HCT116 (cell line): ENCODE data around the gene ETS1. TPM values are rescaled to one million over a fixed set of nuclear protein-coding genes. Genes with fewer than 3 reads are reported as not detected.

Experiments used
- ATAC-seq: fragments of 200-7000 bp; cut with Tn5 transposase; 2 replicates; pipeline ENCODE4 v1.9.1; 2020; ENCODE audit warnings: mild to moderate bottlenecking, moderate library complexity
- BruUV-seq: library from RNA; stranded (reverse); fragments of 400-500 nt; replicated peaks from 2 replicates; lab custom pipeline; 2021; lab: Mats Ljungman, UMichigan
- CTCF ChIA-PET: fragments of 300-600 bp; sonication (Branson Sonifier 250); formaldehyde crosslinking; loops from one replicate; lab custom pipeline; 2021; ENCODE audit warnings: antibody characterized with exemption; lab: Charles Lee
- POLR2A ChIA-PET: fragments of 300-600, 350-600 bp; sonication (Branson Sonifier 250); formaldehyde crosslinking; loops from one replicate; lab custom pipeline; 2021; ENCODE audit warnings: antibody characterized with exemption; lab: Charles Lee
- RAD21 ChIA-PET, 2 experiments: fragments of 300-600 bp; sonication (Branson Sonifier 250); formaldehyde crosslinking; loops; one replicate each; lab custom pipeline; 2023; ENCODE audit warnings: low total read pairs in 2 of 2; ENCODE audit not compliant: uncharacterized antibody in 2 of 2, unreplicated experiment in 2 of 2, low non-redundant PET in 1 of 2; lab: Charles Lee
- DNase-seq: peaks from one replicate; pipeline ENCODE4 v3.0.0-alpha.2; 2010; ENCODE audit warnings: low read depth, low spot score
- H2AFZ ChIP-seq: fragments of 200-600 bp; shearing (Covaris generic), sonication (generic); 2 replicates; pipeline ENCODE4 v1.6.1; 2017; ENCODE audit warnings: low read depth, mixed run types, mixed read lengths, antibody characterized with exemption, low read length; ENCODE audit not compliant: poor library complexity, severe bottlenecking
- H3K27ac ChIP-seq: 2 replicates; pipeline ENCODE4 v1.5.1; 2012; ENCODE audit warnings: low read depth, low read length
- H3K27me3 ChIP-seq: fragments of 200-600 bp; sonication (generic); 2 replicates; pipeline ENCODE4 v1.6.1; 2016; ENCODE audit warnings: mixed run types, low read length, mixed read lengths; ENCODE audit not compliant: insufficient read depth
- H3K36me3 ChIP-seq, 2 experiments: fragments of 200-500 bp in 1 of 2; fragments of 200-600 bp in 1 of 2; sonication (Bioruptor generic) in 1 of 2; sonication (generic) in 1 of 2; 2 replicates each; pipeline versions ENCODE4 v1.5.1 to v1.6.1; 2014 to 2016; ENCODE audit warnings: low read length in 2 of 2, inconsistent platforms in 1 of 2, mixed read lengths in 1 of 2, mixed run types in 1 of 2; ENCODE audit not compliant: insufficient read depth in 2 of 2, control insufficient read depth in 1 of 2
- H3K4me1 ChIP-seq, 2 experiments: fragments of 200-600 bp in 1 of 2; sonication (generic) in 1 of 2; 2 replicates each; pipeline versions ENCODE4 v1.5.1 to v1.6.1; 2012 to 2017; ENCODE audit warnings: low read length in 2 of 2, inconsistent platforms in 1 of 2, mild to moderate bottlenecking in 1 of 2, mixed read lengths in 1 of 2, mixed run types in 1 of 2, moderate library complexity in 1 of 2; ENCODE audit not compliant: insufficient read depth in 2 of 2, control insufficient read depth in 1 of 2
- H3K4me2 ChIP-seq: fragments of 200-600 bp; sonication (generic); 2 replicates; pipeline ENCODE4 v1.6.1; 2017; ENCODE audit warnings: mixed run types, low read length, mixed read lengths
- H3K4me3 ChIP-seq, 2 experiments: fragments of 200-600 bp in 1 of 2; sonication (generic) in 1 of 2; replicated peaks in 1 of 2; 2 replicates each; pipeline ENCODE4 v1.5.1; 2011 to 2016; ENCODE audit warnings: low read length in 2 of 2, control low read depth in 1 of 2, low read depth in 1 of 2, mild to moderate bottlenecking in 1 of 2, mixed read lengths in 1 of 2, mixed run types in 1 of 2
- H3K79me2 ChIP-seq: fragments of 200-600 bp; sonication (generic); 2 replicates; pipeline ENCODE4 v1.6.1; 2017; ENCODE audit warnings: mild to moderate bottlenecking, mixed run types, low read length, moderate library complexity, mixed read lengths; ENCODE audit not compliant: insufficient read depth
- H3K9ac ChIP-seq: fragments of 200-600 bp; sonication (generic); 2 replicates; pipeline ENCODE4 v1.6.1; 2016; ENCODE audit warnings: low read length, mixed read lengths
- H3K9me2 ChIP-seq: fragments of 200-600 bp; sonication (generic), shearing (Covaris generic); 2 replicates; pipeline ENCODE4 v1.6.1; 2017; ENCODE audit warnings: mixed run types, mild to moderate bottlenecking, moderate library complexity; ENCODE audit not compliant: insufficient read depth
- H3K9me3 ChIP-seq, 2 experiments: fragments of 200-500 bp in 1 of 2; fragments of 200-600 bp in 1 of 2; sonication (Bioruptor generic) in 1 of 2; sonication (generic) in 1 of 2; 2 replicates each; pipeline ENCODE4 v1.6.1; 2014 to 2017; ENCODE audit warnings: low read length in 2 of 2, mixed read lengths in 2 of 2, inconsistent platforms in 1 of 2, low read depth in 1 of 2, mild to moderate bottlenecking in 1 of 2, mixed run types in 1 of 2, moderate library complexity in 1 of 2; ENCODE audit not compliant: control insufficient read depth in 1 of 2, insufficient read depth in 1 of 2
- H4K20me1 ChIP-seq: fragments of 200-600 bp; sonication (generic), shearing (Covaris generic); 2 replicates; pipeline ENCODE4 v1.6.1; 2017; ENCODE audit warnings: mixed run types, mild to moderate bottlenecking, moderate library complexity; ENCODE audit not compliant: insufficient read depth
- ATF3 ChIP-seq: IDR thresholded peaks from 2 replicates; pipeline ENCODE4 v1.6.1; 2012
- CBX3 ChIP-seq: IDR thresholded peaks from 2 replicates; pipeline ENCODE4 v1.6.1; 2012; ENCODE audit warnings: low read depth
- CEBPB ChIP-seq: IDR thresholded peaks from 2 replicates; pipeline ENCODE4 v1.6.1; 2012; ENCODE audit warnings: low read depth
- ELF1 ChIP-seq: IDR thresholded peaks from 2 replicates; pipeline ENCODE4 v1.6.1; 2012; ENCODE audit warnings: low read depth, borderline replicate concordance
- EZH2 ChIP-seq: fragments of 200-600 bp; sonication (generic); IDR thresholded peaks from 2 replicates; pipeline ENCODE4 v1.6.1; 2017; ENCODE audit warnings: antibody characterized with exemption, mixed run types
- FOSL1 ChIP-seq: IDR thresholded peaks from 2 replicates; pipeline ENCODE4 v1.6.1; 2012; ENCODE audit warnings: low read depth
- JUND ChIP-seq: IDR thresholded peaks from 2 replicates; pipeline ENCODE4 v1.6.1; 2012
- MAX ChIP-seq: IDR thresholded peaks from 2 replicates; pipeline ENCODE4 v1.6.1; 2012
- POLR2A ChIP-seq: IDR thresholded peaks from 2 replicates; pipeline ENCODE4 v1.7.0; 2011; ENCODE audit warnings: borderline replicate concordance; ENCODE audit not compliant: insufficient read depth, insufficient read length; ENCODE audit errors: extremely low read depth
- POLR2AphosphoS5 ChIP-seq: IDR thresholded peaks from 2 replicates; pipeline ENCODE4 v1.6.1; 2011; ENCODE audit warnings: mild to moderate bottlenecking, low read depth, low read length, moderate library complexity
- RAD21 ChIP-seq: IDR thresholded peaks from 2 replicates; pipeline ENCODE4 v1.6.1; 2012; ENCODE audit warnings: low read depth, mild to moderate bottlenecking
- REST ChIP-seq: IDR thresholded peaks from 2 replicates; pipeline ENCODE4 v1.6.1; 2012; ENCODE audit warnings: low read depth
- SIN3A ChIP-seq: IDR thresholded peaks from 2 replicates; pipeline ENCODE4 v1.6.1; 2012; ENCODE audit warnings: low read depth
- SP1 ChIP-seq: IDR thresholded peaks from 2 replicates; pipeline ENCODE4 v1.6.1; 2012; ENCODE audit warnings: low read depth
- SRF ChIP-seq: IDR thresholded peaks from 2 replicates; pipeline ENCODE4 v1.6.1; 2012; ENCODE audit warnings: low read depth
- YY1 ChIP-seq: IDR thresholded peaks from 2 replicates; pipeline ENCODE4 v1.6.1; 2011; ENCODE audit warnings: low read length, low read depth, moderate library complexity, mild to moderate bottlenecking; ENCODE audit not compliant: insufficient replicate concordance; ENCODE audit errors: extremely low read depth
- ZBTB33 ChIP-seq: IDR thresholded peaks from 2 replicates; pipeline ENCODE4 v1.6.1; 2011; ENCODE audit warnings: mild to moderate bottlenecking, low read length, moderate library complexity; ENCODE audit not compliant: insufficient replicate concordance; ENCODE audit errors: extremely low read depth
- ZFX ChIP-seq: fragments of 450-650 bp; IDR thresholded peaks from 2 replicates; pipeline ENCODE4 v1.6.1; 2017
- intact Hi-C: fragments of 100-400 bp; cut with micrococcal nuclease; formaldehyde crosslinking; loops from 2 replicates; pipeline ENCODE4 v1.10.0; 2022
- total RNA-seq: library from RNA; stranded (reverse); gene quantifications from one replicate; pipeline ENCODE4 v1.2.1, GENCODE V29; 2021; ENCODE audit not compliant: unreplicated experiment

Gene ETS1
- total RNA-seq, 1 experiment from 2014 or later, result 9.2 TPM

- TF ChIP-seq REST, result no peak
- no peak for TF ChIP-seq POLR2AphosphoS5
- no peak for TF ChIP-seq MAX
- TF ChIP-seq SIN3A, result no peak
- TF ChIP-seq ATF3, result no peak
- no peak for TF ChIP-seq POLR2A
Observed at GRCh38 chr11:128590587-128590986, 3.2 kb upstream of the ETS1 start (continued).

- ChIA-PET CTCF (no interaction called here), POLR2A (no interaction called here), RAD21 (interaction anchor here in 1 of 2 experiments (1.2 kb wide), 1 partner anchor 43 kb away, joined by 3 read pairs; no protein-coding TSS in a partner anchor)
- no peaks in the 10 kb centered on the region for H3K36me3 ChIP-seq
- H3K4me1 ChIP-seq, result no peaks in the 10 kb centered on the region
- H3K27me3 ChIP-seq, result peaks cover 97% of the 10 kb centered on the region
- BruUV-seq, result no TSS peak
- H3K9me3 ChIP-seq, result no peaks in the 10 kb centered on the region
- H2AFZ ChIP-seq, result no peak overlapping the region
- H3K27ac ChIP-seq, result no peak overlapping the region
- no peak overlapping the region for H3K4me3 ChIP-seq
- no peak overlapping the region for H3K4me2 ChIP-seq
- H3K79me2 ChIP-seq, result no peaks in the 10 kb centered on the region
- H4K20me1 ChIP-seq, result no peaks in the 10 kb centered on the region
- ATAC-seq, result no peak
- H3K9me2 ChIP-seq, result no peaks in the 10 kb centered on the region
- no peak for DNase-seq
- H3K9ac ChIP-seq, result no peak overlapping the region
- intact Hi-C loops, result no loop called here
- no peak for TF ChIP-seq CEBPB
- TF ChIP-seq RAD21, result no peak
- no peak for TF ChIP-seq SIN3A
- no peak for TF ChIP-seq ZBTB33
- no peak for TF ChIP-seq POLR2AphosphoS5
- no peak for TF ChIP-seq MAX
- no peak for TF ChIP-seq SP1
- no peak for TF ChIP-seq ELF1
- TF ChIP-seq ATF3, result no peak
- TF ChIP-seq JUND, result no peak
- no peak for TF ChIP-seq ZFX
- no peak for TF ChIP-seq YY1
- no peak for TF ChIP-seq CBX3
- TF ChIP-seq POLR2A, result no peak
- TF ChIP-seq EZH2, result no peak
- no peak for TF ChIP-seq FOSL1
- no peak for TF ChIP-seq SRF
Observed at GRCh38 chr11:128589998-128590397, 2.6 kb upstream of the ETS1 start.
